Right lobe of liver (tissue), 4 donors: Measurements from ENCODE around the gene ICAM3.

Source experiments
- POLR2A ChIP-seq: fragments of 450-650 bp; IDR thresholded peaks from one replicate; pipeline ENCODE4 v1.6.1; 2017; ENCODE audit warnings: antibody characterized with exemption, mild to moderate bottlenecking
- TF ChIP-seq, protein P1 (sequence below), 4 donors: fragments of 200-600 bp in 3 of 4; fragments of 450-650 bp in 1 of 4; IDR thresholded peaks; one replicate each; pipeline versions ENCODE4 v1.5.1 to v1.8.0; 2016 to 2022; ENCODE audit warnings: antibody characterized with exemption in 4 of 4, mild to moderate bottlenecking in 2 of 4
- donor health status: DM: no; HTN: no; CAD: no.
- donor health status: DM: no; HTN: no; CAD: no.
- donor health status: DM: no; HTN: yes; CAD: no.

DNA sequence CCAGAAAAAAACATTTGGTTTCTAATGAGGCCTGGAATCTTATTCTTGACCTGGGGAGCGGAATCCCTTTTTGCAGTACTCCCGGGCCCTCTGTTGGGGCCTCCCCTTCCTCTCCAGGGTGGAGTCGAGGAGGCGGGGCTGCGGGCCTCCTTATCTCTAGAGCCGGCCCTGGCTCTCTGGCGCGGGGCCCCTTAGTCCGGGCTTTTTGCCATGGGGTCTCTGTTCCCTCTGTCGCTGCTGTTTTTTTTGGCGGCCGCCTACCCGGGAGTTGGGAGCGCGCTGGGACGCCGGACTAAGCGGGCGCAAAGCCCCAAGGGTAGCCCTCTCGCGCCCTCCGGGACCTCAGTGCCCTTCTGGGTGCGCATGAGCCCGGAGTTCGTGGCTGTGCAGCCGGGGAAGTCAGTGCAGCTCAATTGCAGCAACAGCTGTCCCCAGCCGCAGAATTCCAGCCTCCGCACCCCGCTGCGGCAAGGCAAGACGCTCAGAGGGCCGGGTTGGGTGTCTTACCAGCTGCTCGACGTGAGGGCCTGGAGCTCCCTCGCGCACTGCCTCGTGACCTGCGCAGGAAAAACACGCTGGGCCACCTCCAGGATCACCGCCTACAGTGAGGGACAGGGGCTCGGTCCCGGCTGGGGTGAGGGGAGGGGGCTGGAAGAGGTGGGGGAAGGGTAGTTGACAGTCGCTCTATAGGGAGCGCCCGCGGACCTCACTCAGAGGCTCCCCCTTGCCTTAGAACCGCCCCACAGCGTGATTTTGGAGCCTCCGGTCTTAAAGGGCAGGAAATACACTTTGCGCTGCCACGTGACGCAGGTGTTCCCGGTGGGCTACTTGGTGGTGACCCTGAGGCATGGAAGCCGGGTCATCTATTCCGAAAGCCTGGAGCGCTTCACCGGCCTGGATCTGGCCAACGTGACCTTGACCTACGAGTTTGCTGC is 52.4 kb downstream of the ICAM3 start, which contains the start of gene ICAM4:
- TF ChIP-seq, protein P1, sequence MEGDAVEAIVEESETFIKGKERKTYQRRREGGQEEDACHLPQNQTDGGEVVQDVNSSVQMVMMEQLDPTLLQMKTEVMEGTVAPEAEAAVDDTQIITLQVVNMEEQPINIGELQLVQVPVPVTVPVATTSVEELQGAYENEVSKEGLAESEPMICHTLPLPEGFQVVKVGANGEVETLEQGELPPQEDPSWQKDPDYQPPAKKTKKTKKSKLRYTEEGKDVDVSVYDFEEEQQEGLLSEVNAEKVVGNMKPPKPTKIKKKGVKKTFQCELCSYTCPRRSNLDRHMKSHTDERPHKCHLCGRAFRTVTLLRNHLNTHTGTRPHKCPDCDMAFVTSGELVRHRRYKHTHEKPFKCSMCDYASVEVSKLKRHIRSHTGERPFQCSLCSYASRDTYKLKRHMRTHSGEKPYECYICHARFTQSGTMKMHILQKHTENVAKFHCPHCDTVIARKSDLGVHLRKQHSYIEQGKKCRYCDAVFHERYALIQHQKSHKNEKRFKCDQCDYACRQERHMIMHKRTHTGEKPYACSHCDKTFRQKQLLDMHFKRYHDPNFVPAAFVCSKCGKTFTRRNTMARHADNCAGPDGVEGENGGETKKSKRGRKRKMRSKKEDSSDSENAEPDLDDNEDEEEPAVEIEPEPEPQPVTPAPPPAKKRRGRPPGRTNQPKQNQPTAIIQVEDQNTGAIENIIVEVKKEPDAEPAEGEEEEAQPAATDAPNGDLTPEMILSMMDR (IDR thresholded peaks at IDR 0.05), result no peak
- TF ChIP-seq POLR2A, result no peak
